CD14-positive monocyte (primary cell): Measurements from ENCODE around the gene DZANK1. TPM values are rescaled to one million over a fixed set of nuclear protein-coding genes. Genes with fewer than 3 reads are reported as not detected.

ENCODE experiments used
- DNase-seq, 3 donors: peaks; one replicate each; pipeline ENCODE4 v3.0.0-alpha.2; 2011 to 2022
- H2AFZ ChIP-seq: 2 replicates; pipeline ENCODE4 v1.6.0; 2012; ENCODE audit warnings: mild to moderate bottlenecking, low read depth, low read length, inconsistent platforms; ENCODE audit not compliant: insufficient read depth, poor library complexity, severe bottlenecking
- H3K27ac ChIP-seq, 2 donors: 1 replicate in 1 of 2; 2 replicates in 1 of 2; pipeline ENCODE4 v1.5.1; 2012 to 2013; ENCODE audit warnings: low read length in 2 of 2, control low read depth in 1 of 2, inconsistent platforms in 1 of 2, low read depth in 1 of 2, mild to moderate bottlenecking in 1 of 2
- H3K27me3 ChIP-seq, 2 donors: one replicate each; pipeline versions ENCODE4 v1.6.0 to v1.6.1; 2011 to 2013; ENCODE audit warnings: low read length in 2 of 2; ENCODE audit not compliant: control insufficient read depth in 2 of 2, insufficient read depth in 2 of 2
- H3K36me3 ChIP-seq, 2 donors: replicated peaks in 1 of 2; 1 replicate in 1 of 2; 2 replicates in 1 of 2; pipeline versions ENCODE4 v1.5.1 to v1.6.1; 2012 to 2013; ENCODE audit warnings: low read length in 2 of 2, control low read depth in 1 of 2, inconsistent platforms in 1 of 2, mild to moderate bottlenecking in 1 of 2; ENCODE audit not compliant: insufficient read depth in 2 of 2, control insufficient read depth in 1 of 2
- H3K4me1 ChIP-seq, 2 donors: 1 replicate in 1 of 2; 2 replicates in 1 of 2; pipeline versions ENCODE4 v1.5.1 to v1.6.1; 2012 to 2013; ENCODE audit warnings: low read length in 2 of 2, control low read depth in 1 of 2, inconsistent platforms in 1 of 2, mild to moderate bottlenecking in 1 of 2, moderate library complexity in 1 of 2; ENCODE audit not compliant: insufficient read depth in 2 of 2, control insufficient read depth in 1 of 2
- H3K4me2 ChIP-seq: replicated peaks from 2 replicates; pipeline ENCODE3; 2012; ENCODE audit warnings: low read length, moderate library complexity, mild to moderate bottlenecking; ENCODE audit not compliant: poor library complexity, severe bottlenecking; ENCODE audit errors: extremely low read depth
- H3K4me3 ChIP-seq, 3 experiments: fragments of 200-600 bp in 1 of 3; sonication (generic) in 1 of 3; replicated peaks in 1 of 3; 1 replicate in 2 of 3; 2 replicates in 1 of 3; pipeline ENCODE4 v1.5.1; 2011 to 2013; ENCODE audit warnings: low read length in 3 of 3, mild to moderate bottlenecking in 3 of 3, control low read depth in 2 of 3, low read depth in 2 of 3, inconsistent platforms in 1 of 3, moderate library complexity in 1 of 3
- H3K79me2 ChIP-seq: 2 replicates; pipeline ENCODE4 v1.6.0; 2012; ENCODE audit warnings: mild to moderate bottlenecking, control low read depth, inconsistent platforms, low read length, moderate library complexity; ENCODE audit not compliant: insufficient read depth
- H3K9ac ChIP-seq: 2 replicates; pipeline ENCODE4 v1.6.0; 2017; ENCODE audit warnings: low read length, mild to moderate bottlenecking; ENCODE audit not compliant: insufficient read depth, poor library complexity, severe bottlenecking
- H3K9me3 ChIP-seq, 2 donors: replicated peaks in 1 of 2; 1 replicate in 1 of 2; 2 replicates in 1 of 2; pipeline versions ENCODE4 v1.5.1 to v1.6.1; 2012 to 2013; ENCODE audit warnings: low read length in 2 of 2, control low read depth in 1 of 2; ENCODE audit not compliant: control insufficient read depth in 1 of 2, insufficient read depth in 1 of 2
- H4K20me1 ChIP-seq: 2 replicates; pipeline ENCODE4 v1.6.0; 2012; ENCODE audit warnings: mild to moderate bottlenecking, low read length, control low read depth, moderate library complexity; ENCODE audit not compliant: insufficient read depth
- H3K27ac Mint-ChIP-seq, 7 donors: one replicate each; pipeline ENCODE4 v1.8.0; 2020; ENCODE audit warnings: mild to moderate bottlenecking in 7 of 7, mixed read lengths in 7 of 7, moderate library complexity in 6 of 7, inconsistent platforms in 2 of 7
- H3K27me3 Mint-ChIP-seq, 3 donors: one replicate each; pipeline ENCODE4 v1.8.0; 2021 to 2022; ENCODE audit warnings: low read depth in 3 of 3, mild to moderate bottlenecking in 3 of 3, mixed read lengths in 3 of 3, moderate library complexity in 3 of 3, inconsistent platforms in 1 of 3
- H3K36me3 Mint-ChIP-seq, 2 donors: one replicate each; pipeline ENCODE4 v1.8.0; 2020; ENCODE audit warnings: mixed read lengths in 2 of 2, inconsistent platforms in 1 of 2, mild to moderate bottlenecking in 1 of 2
- H3K4me1 Mint-ChIP-seq: one replicate; pipeline ENCODE4 v1.8.0; 2020; ENCODE audit warnings: mild to moderate bottlenecking, mixed read lengths
- H3K4me3 Mint-ChIP-seq, 2 donors: one replicate each; pipeline ENCODE4 v1.8.0; 2020; ENCODE audit warnings: mild to moderate bottlenecking in 2 of 2, mixed read lengths in 2 of 2, moderate library complexity in 1 of 2
- H3K9me3 Mint-ChIP-seq, 7 donors: one replicate each; pipeline ENCODE4 v1.8.0; 2020 to 2022; ENCODE audit warnings: mixed read lengths in 7 of 7, mild to moderate bottlenecking in 6 of 7, moderate library complexity in 6 of 7, inconsistent platforms in 2 of 7
- CTCF ChIP-seq: fragments of 200-600 bp; IDR thresholded peaks from one replicate; pipeline ENCODE4 v1.8.0; 2022; ENCODE audit warnings: antibody characterized with exemption, mild to moderate bottlenecking
- WGBS: methylation state at CpG from one replicate; pipeline ENCODE4 v1.1.5; 2013; ENCODE audit warnings: missing lambda C conversion rate; ENCODE audit not compliant: insufficient coverage; 5-methylcytosine and 5-hydroxymethylcytosine counted together
- intact Hi-C, 2 donors: fragments of 100-400 bp; cut with micrococcal nuclease; formaldehyde crosslinking; loops; one replicate each; pipeline versions ENCODE4 v1.15.0 to v1.15.1; 2023
- polyA plus RNA-seq, 3 donors: library from polyadenylated mRNA; depleted of rRNA in 1 of 3; unstranded in 2 of 3; stranded (reverse) in 1 of 3; fragments of 300-500 nt in 2 of 3; fragments of >200 nt in 1 of 3; fragmentation: Illumina TruSeq in 2 of 3; gene quantifications; 1 replicate in 2 of 3; 2 replicates in 1 of 3; pipeline ENCODE4 v1.2.3, GENCODE V29; 2012 to 2021

DZANK1 gene
- polyA plus RNA-seq, 3 donors, result 0.17 to 1.3 (median 0.69) TPM

GRCh38 chr20:18412221-18412901, 54.5 kb downstream of the DZANK1 start:
- Mint-ChIP-seq H3K4me3 (peak overlapping the region; percentile 56 to 79), H3K9me3 (no peaks in the 10 kb centered on the region), H3K36me3 (peaks cover 0 to 2% of the 10 kb centered on the region in 2 donors), H3K27me3 (no peaks in the 10 kb centered on the region), H3K4me1 (peaks cover 27% of the 10 kb centered on the region), H3K27ac (peak overlapping the region; percentile 81 to 88 (median 85))
- no peaks in the 10 kb centered on the region for H3K9me3 ChIP-seq
- H3K36me3 ChIP-seq, result no peaks in the 10 kb centered on the region
- intact Hi-C loops, result loop anchor here in 1 of 2 donors (10.0 kb wide), 1 partner anchor 102 kb away; no protein-coding TSS in a partner anchor
- H3K9ac ChIP-seq, result peak overlapping the region; percentile 29
- WGBS, result no CpG with 5 or more reads among the region's 6 CpGs
- H3K27ac ChIP-seq, result peak overlapping the region; percentile 47 to 81
- no peaks in the 10 kb centered on the region for H3K27me3 ChIP-seq
- DNase-seq, result peak; percentile 26 to 45 (median 37)
- no peak for TF ChIP-seq CTCF
- peak overlapping the region; percentile 78 for H2AFZ ChIP-seq
- no peaks in the 10 kb centered on the region for H4K20me1 ChIP-seq
- peaks cover 27% of the 10 kb centered on the region for H3K79me2 ChIP-seq
- peaks cover 21 to 22% of the 10 kb centered on the region in 2 donors for H3K4me1 ChIP-seq
- H3K4me2 ChIP-seq, result peak overlapping the region; percentile 67
- H3K4me3 ChIP-seq, result peak overlapping the region; percentile 22 to 64 (median 44)

GRCh38 chr20:18405826-18406225, 61.0 kb downstream of the DZANK1 start:
- no peak overlapping the region for H2AFZ ChIP-seq
- Mint-ChIP-seq H3K36me3 (peaks cover 21 to 37% of the 10 kb centered on the region in 2 donors), H3K27ac (no peak overlapping the region), H3K4me1 (peaks cover 9% of the 10 kb centered on the region), H3K9me3 (peaks cover 12 to 22% (median 17%) of the 10 kb centered on the region in 7 donors), H3K27me3 (no peaks in the 10 kb centered on the region), H3K4me3 (no peak overlapping the region)
- H3K27ac ChIP-seq, result no peak overlapping the region
- no peak overlapping the region for H3K4me2 ChIP-seq
- TF ChIP-seq CTCF, result no peak
- 95% methylated on average over 6 of the region's 8 CpGs for WGBS
- H3K79me2 ChIP-seq, result peaks cover 26% of the 10 kb centered on the region
- H4K20me1 ChIP-seq, result no peaks in the 10 kb centered on the region
- no peak overlapping the region for H3K9ac ChIP-seq
- DNase-seq, result no peak
- intact Hi-C loops, result no loop called here
- H3K36me3 ChIP-seq, result peaks cover 0 to 20% of the 10 kb centered on the region in 2 donors
- H3K4me1 ChIP-seq, result no peaks in the 10 kb centered on the region
- no peaks in the 10 kb centered on the region for H3K27me3 ChIP-seq
- peaks cover 9 to 18% of the 10 kb centered on the region in 2 donors for H3K9me3 ChIP-seq
- H3K4me3 ChIP-seq, result no peak overlapping the region
